Hematopoietic multipotent progenitor cell treated with erythropoietin and hydrocortisone succinate and interleukin-3 and kit ligand, for 4 days (in vitro differentiated cells): ENCODE data around the gene PCCB.
"Not testable (repeated sequence)": the region's sequence is repeated elsewhere in the genome, so short reads cannot be mapped to it uniquely, and the experiment has no call there.

Experiments
- DNase-seq: peaks from one replicate; pipeline ENCODE4 v3.0.0-alpha.2; 2015

The PCCB gene

DNA sequence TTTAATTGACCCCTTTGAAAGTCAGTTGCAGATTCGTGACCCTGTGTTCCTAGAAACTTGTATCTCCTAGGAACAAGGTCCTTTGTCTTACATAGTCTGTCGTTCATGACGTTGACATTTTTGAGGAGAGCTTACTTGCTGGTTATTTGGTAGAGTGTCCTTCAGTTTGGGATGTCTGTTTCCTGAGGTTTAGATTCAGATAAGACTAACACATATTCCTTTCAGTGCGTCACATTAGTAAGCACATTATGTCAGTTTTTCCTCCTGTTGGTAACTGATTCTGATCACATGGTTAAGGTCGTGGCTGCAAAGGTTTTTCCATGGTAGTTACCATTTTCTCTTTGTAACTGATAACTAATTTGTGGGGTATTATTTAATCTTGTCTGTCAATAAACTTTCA lies 80.8 kb downstream of the PCCB start:
- DNase-seq: peak; percentile 70

DNA sequence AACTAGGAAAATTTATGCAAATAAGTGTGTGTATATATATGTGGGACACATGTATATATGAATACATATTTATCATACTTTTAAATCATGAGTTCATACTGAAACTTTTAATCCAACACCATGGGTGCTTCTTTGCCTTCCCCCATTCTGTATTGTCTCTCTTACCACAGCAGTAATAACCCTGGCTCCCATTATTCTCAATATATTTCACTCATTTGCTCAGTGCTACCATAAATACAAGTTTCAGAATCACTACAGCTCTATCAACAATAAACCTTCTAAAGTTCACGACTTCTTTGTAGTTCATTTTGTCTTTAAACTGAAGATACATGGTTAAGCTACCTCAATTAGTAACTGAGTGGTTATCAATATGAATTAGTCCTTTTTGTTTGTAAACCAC lies 82.2 kb downstream of the PCCB start:
- no peak for DNase-seq

GRCh38 chr3:136332776-136333175 lies 82.6 kb downstream of the PCCB start:
- DNase-seq: no peak

DNA sequence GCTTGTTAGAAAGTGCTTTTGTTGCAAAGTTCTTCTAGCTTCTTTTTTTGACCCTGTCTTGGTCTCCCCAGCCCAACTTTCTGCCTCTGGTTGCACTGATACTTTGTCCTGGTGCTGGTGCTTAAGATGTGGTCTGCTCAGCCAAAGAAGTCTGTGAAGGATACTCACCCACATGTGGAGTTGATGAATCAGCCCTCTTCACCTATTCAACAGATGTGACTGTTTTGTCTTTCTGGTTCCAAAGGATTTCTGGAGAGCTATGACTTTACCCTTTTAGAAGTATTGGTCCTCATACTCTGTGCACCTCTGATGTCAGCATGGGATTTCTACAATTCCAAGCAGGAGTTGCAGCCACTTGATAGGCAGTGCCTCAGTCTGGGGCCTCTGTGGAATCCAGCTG lies 84.1 kb downstream of the PCCB start:
- no peak for DNase-seq

DNA sequence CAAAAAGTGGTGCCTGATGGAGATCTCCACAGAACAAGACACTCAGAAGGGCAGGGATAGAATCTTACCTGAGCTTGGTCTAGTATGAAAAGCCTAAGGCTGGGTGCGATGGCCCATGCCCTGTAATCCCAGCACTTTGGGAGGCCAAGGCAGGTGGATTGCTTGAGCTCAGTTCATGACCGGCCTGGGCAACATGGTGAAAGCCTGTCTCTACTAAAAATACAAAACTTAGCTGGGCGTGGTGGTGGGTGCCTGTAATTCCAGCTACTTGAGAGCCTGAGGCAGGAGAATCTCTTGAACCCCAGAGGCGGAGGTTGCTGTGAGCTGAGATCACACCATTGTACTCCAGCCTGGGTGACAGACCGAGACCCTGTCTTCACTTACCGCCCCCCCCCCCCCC lies 84.6 kb downstream of the PCCB start:
- DNase-seq: not testable (repeated sequence)

- DNase-seq: no peak
Observed at GRCh38 chr3:136336329-136337100, 86.4 kb downstream of the PCCB start.

DNA sequence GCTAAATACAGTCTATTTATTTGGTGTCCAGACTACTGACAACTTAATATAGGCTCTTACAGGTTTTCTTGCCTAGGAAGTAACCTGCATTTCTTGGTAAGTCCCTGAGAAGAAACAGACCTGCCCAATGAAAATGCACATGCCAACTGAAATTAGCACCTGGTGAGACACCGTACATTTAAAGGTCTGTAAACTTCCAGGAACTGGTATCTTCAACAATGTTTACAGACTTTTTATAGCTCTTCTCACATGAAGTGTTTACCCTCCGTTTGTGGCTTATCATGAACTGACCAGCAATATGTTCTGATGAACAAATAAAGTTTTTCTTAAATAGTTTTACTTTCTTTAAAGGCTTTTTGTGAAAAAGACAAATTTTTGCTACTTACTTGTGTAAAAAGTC lies 93.3 kb downstream of the PCCB start:
- DNase-seq: no peak

GRCh38 chr3:136343873-136344555 lies 93.9 kb downstream of the PCCB start:
- peak; percentile 43 for DNase-seq

GRCh38 chr3:136346486-136346885 lies 96.3 kb downstream of the PCCB start:
- DNase-seq: no peak

DNA sequence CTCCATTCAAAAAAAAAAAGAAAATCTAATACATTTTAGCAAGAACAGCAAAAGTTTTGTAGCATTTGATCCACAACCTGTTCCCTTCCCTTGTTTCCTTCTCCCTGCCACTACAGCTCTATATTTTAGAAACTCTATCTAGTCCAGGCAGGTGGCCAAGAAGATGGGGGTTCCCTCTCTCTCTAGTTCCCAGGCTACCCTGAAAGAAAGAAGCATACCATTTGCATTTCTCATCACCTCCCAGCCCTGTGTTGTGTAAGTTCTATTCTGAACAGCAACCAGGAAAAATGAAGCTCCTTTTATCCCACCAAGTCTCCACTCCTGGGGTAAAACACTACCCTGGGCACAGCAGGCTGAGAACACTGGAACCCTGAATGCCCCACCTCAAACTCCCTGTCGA lies 100.0 kb downstream of the PCCB start:
- DNase-seq: no peak

DNA sequence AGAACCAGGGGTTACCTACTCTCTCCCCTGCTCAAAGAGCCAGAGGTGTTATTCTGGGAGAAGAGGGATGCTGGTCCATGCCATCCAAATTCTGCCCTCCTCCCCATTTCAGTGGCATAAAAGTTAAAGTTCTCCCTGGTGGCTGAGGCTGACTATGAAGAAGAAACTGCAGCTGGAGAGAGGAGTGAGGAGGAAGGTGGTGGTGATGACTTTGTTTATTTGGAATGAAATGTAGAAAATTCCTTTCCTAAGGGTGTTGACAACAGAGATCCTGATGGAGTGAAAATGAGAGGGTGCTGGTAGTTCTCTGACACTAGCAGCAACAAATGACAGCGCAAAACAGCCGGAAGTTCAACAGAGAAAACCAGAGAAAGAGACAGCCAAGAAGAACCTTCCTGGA lies 100.4 kb downstream of the PCCB start:
- DNase-seq: no peak

DNA sequence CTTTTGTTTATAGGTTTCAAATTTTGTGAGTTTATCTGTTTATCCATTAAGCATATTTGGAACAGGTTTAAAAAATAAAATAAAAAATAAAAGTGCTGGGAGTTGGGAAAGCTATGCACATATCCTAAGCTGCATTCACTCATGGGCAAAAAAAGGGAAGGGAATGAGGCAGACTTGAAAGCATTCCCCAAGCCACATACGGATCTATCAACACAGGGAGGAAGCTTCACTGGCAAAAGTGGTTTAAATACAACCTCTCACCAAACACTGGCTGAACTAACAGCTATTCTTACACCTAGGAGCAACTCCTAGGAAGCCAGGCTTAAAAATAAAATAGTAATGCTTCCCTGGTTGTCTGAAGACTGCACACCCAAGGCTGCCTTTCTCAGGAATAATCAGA lies 101.2 kb downstream of the PCCB start:
- no peak for DNase-seq

- DNase-seq: peak; percentile 33
Observed at GRCh38 chr3:136351905-136352304, 101.8 kb downstream of the PCCB start.

DNA sequence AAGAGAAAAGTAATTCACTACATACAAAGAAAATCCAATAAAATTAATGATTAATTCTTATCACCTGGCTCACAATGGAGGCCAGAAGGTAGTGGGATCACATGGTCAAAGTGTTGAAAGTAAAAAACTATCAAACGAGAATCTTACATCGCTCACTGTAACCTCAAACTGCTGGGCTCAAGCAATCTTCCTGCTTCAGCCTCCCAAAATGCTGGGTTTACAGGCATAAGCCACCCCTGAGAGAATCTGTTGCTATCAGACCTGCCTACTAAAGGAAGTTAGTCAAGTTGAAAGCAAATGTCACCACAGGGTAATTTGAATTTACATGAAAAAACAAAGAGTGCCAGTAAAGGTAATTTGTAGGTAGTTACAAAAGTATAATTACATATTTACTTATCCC lies 103.3 kb downstream of the PCCB start:
- DNase-seq: no peak

GRCh38 chr3:136366289-136366688 lies 116.1 kb downstream of the PCCB start:
- no peak for DNase-seq

DNA sequence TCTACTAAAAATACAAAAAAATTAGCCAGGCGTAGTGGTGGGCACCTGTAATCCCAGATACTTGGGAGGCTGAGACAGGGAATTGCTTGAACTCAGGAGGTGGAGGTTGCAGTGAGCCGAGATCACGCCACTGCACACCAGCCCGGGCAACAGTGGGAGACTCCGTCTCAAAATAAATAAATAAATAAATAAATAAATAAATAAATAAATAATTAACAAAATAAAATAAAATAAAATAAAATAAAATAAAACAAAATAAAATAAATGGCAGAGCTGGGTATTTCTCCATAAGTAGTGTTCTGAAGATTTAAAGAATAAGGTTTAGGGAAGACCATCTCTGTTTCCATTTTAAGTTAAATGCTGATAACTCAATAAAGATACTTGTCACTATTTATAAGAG lies 125.7 kb downstream of the PCCB start:
- DNase-seq: not testable (repeated sequence)

DNA sequence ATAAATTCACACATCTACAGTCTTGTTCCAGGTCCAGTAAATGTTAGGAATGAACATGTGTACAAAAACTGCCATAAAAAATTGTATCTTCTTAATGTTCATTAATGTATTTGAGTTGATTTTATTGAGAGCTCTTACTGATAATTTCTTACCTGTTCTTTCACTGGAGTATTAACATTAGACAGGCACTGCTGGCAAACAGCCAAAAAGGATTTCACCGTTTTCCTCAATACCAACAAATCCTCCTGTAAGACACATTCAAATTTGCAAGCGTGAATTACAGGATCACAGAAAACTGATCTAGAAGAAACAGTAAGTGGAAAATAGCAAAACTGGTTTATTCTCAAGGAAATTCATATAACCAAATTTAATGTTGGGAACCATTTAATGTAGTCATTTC lies 127.4 kb downstream of the PCCB start:
- DNase-seq: no peak

- no peak for DNase-seq
Observed at GRCh38 chr3:136378011-136378410, 127.9 kb downstream of the PCCB start.
